ENCODE data around the gene ORM2. TPM values are rescaled to one million over a fixed set of nuclear protein-coding genes. Genes with fewer than 3 reads are reported as not detected.

Gene ORM2
- polyA plus RNA-seq, 3 donors from 2014 or later, result not detected

DNA sequence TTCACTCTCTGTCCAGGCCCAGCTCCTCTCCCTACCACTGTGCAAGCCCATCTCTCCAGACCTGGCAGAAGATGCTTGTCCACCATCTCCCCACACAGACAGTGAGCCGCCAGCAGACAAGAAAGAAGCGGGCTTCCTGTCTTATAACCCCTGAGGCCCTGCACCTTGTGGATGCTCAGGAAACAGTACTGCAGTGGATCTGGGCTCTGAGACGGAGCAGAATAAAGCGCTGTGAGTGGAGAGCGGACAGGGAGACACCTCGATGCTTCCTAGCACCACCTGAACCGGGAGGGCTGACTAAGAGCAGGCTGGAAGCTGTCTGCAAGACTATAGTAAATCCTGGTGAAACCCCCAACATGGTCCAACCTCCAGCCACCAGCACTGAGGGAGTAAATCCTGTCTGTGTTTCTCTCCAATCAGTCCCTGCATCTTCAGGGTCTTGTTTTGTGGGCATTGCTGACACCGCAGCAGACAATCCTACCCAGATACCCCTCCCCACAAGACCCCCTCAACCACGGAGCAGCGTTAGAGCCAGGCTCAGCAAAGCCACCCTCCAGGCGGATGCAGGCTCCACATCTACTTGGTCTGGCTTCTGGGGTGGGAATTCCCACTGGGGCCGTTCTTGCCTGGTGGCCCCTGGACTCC is 18.7 kb downstream of the ORM2 start:
- no peak for DNase-seq
- peaks cover 42 to 51% of the 10 kb centered on the region in 2 donors for H3K4me1 Mint-ChIP-seq
- H3K4me3 Mint-ChIP-seq, result no peak overlapping the region
- peaks cover 10 to 20% (median 11%) of the 10 kb centered on the region in 3 donors for H3K27me3 Mint-ChIP-seq (ENCODE audit: low read depth in 3 of 3)
- peak overlapping the region; percentile 85 to 95 (median 92) for H3K27ac Mint-ChIP-seq
- H3K9me3 Mint-ChIP-seq, result no peaks in the 10 kb centered on the region
- H3K36me3 Mint-ChIP-seq, result peaks cover 44 to 71% (median 52%) of the 10 kb centered on the region in 3 donors

DNA sequence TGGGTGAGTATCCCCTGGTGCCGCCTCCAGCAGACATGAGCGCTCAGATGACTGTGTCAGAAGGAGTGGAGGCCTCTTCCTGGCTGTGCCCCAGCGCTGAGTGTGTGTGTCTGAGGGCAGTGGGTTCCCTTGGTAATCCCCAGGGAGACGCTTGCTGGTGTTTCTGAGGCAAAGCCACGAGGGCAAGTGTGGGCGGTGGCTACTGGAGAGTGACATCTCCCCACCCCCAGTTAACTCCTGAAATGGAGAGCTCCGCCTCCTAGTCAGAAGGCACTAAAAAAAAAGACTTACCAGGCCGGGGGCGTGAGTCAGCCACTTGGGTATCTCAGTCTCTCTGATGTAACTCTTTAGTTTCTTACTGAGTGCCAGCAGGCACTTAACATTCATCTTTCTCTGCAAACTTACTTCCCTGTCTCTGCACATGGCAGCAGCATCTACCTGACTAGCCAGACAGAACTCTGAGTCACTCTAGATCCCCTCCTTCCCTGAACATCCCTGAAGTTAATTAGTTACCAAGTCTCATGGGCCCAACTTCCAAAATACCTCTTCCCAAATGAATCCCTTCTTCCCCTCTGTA is 19.3 kb downstream of the ORM2 start:
- DNase-seq, result peak; percentile 37 to 58 (median 49)
- H3K4me1 Mint-ChIP-seq, result peaks cover 38 to 46% of the 10 kb centered on the region in 2 donors
- H3K27ac Mint-ChIP-seq, result peak overlapping the region; percentile 85 to 95 (median 92)
- peaks cover 10 to 20% (median 11%) of the 10 kb centered on the region in 3 donors for H3K27me3 Mint-ChIP-seq (ENCODE audit: low read depth in 3 of 3)
- H3K4me3 Mint-ChIP-seq, result peak overlapping the region in 1 of 5 donors; percentile 35
- peaks cover 41 to 65% (median 49%) of the 10 kb centered on the region in 3 donors for H3K36me3 Mint-ChIP-seq
- H3K9me3 Mint-ChIP-seq, result no peaks in the 10 kb centered on the region

DNA sequence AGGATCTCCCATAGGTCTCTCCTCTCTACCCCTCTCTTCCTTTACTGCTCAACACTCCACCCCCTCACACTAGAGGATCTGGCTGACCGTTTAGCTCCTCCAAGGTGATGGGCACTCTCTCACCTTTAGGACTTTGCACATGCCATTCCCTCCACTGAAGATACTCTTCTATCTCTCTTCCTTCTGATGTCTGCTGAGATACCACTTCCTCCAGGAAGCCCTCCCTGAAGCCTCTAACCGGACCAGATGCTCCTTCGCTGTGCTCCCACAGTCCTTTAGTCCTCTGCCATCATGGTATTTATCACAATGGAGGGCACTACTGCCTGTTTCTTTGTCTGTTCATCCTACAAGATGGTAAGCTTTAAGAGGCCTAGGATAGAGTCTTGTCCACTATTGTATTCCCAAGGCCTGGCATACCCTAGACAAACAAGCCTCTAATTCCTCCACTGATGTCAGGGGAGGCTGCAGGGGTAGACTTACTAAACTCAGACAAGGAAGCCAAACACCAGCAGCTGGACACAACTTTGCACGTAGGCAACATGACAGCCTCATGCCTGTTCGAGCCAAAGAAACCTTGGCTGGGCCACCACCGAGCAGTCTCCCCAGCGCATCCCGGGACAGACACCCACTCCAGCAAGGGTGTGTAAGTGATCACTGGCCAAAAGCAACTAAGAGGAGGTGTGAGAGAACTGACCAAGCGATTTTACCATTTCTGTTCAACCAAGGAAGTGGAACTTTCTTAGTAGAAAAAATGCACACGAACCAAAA is 20.2 kb downstream of the ORM2 start:
- H3K27me3 Mint-ChIP-seq (ENCODE audit: low read depth in 3 of 3), result peaks cover 9 to 16% (median 10%) of the 10 kb centered on the region in 3 donors
- DNase-seq, result no peak
- H3K9me3 Mint-ChIP-seq, result no peaks in the 10 kb centered on the region
- H3K27ac Mint-ChIP-seq, result peak overlapping the region; percentile 85 to 95 (median 92)
- H3K4me1 Mint-ChIP-seq, result peaks cover 37 to 38% of the 10 kb centered on the region in 2 donors
- H3K4me3 Mint-ChIP-seq, result peak overlapping the region in 1 of 5 donors; percentile 35
- H3K36me3 Mint-ChIP-seq, result peaks cover 33 to 56% (median 41%) of the 10 kb centered on the region in 3 donors

DNA sequence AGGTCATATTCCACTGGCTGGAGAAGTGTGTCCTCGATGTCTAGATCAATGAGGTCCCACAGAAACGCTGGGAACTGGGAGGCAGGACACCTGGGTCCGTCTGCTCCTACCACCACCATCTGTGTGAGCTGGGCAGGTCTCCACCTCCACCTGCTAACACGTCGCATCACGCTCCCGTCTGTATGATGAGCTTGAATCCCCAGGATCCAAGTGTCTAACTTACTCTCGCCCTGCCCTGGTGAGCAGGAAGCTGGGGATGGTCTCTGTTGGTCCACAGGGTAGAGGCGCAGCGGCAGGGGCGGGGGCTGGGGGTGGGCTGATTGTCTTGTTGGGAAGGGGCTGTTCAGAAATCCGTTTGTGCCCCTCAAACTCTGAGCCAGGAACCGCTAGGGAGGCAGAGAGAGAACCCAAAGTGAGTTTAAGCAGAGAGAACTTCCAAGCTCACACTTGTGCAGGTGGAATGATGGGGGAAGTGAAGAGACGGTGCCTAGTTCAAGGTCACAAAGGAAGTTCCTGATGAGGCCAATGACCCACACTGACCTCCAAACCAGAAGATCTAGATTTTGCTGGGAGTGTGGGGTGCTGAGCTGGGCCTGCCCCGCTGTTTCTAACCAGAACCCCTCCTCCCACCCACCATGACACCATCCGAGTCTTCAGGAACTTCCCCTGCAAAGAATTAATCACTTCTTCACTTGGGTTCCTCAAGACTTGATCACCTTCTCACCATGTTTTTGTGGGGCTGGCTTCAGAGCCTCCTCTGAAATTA is 21.1 kb downstream of the ORM2 start:
- Mint-ChIP-seq H3K27me3 (ENCODE audit: low read depth in 3 of 3) (peaks cover 7 to 16% (median 10%) of the 10 kb centered on the region in 3 donors), H3K27ac (peak overlapping the region; percentile 85 to 95 (median 92)), H3K9me3 (no peaks in the 10 kb centered on the region), H3K36me3 (peaks cover 28 to 51% (median 41%) of the 10 kb centered on the region in 3 donors), H3K4me3 (peak overlapping the region in 1 of 5 donors; percentile 39), H3K4me1 (peaks cover 37 to 38% of the 10 kb centered on the region in 2 donors)
- DNase-seq, result no peak

DNA sequence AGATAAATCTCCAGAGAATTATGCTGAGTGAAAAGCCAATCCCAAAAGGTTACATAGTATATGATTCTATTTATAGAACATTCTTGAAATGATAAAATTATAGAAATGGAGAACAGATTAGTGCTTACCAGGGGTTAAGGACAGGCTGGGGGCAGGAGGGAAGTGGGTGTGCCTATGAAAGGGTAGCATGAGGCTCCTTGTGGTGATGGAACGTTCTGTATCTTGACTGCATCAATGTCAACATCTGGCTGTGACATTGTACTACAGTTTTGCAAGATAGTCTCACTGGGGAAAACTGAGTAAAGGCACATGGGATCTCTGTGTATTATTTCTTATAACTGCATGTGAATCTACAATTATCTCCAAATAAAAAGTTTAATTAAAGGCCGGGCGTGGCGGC is 22.3 kb downstream of the ORM2 start:
- peaks cover 24 to 49% (median 44%) of the 10 kb centered on the region in 3 donors for H3K36me3 Mint-ChIP-seq
- no peaks in the 10 kb centered on the region for H3K9me3 Mint-ChIP-seq
- H3K27me3 Mint-ChIP-seq (ENCODE audit: low read depth in 3 of 3), result peaks cover 7 to 16% (median 12%) of the 10 kb centered on the region in 3 donors
- no peak for DNase-seq
- peak overlapping the region; percentile 72 to 84 (median 75) for H3K27ac Mint-ChIP-seq
- peaks cover 38 to 44% of the 10 kb centered on the region in 2 donors for H3K4me1 Mint-ChIP-seq
- H3K4me3 Mint-ChIP-seq, result no peak overlapping the region

DNA sequence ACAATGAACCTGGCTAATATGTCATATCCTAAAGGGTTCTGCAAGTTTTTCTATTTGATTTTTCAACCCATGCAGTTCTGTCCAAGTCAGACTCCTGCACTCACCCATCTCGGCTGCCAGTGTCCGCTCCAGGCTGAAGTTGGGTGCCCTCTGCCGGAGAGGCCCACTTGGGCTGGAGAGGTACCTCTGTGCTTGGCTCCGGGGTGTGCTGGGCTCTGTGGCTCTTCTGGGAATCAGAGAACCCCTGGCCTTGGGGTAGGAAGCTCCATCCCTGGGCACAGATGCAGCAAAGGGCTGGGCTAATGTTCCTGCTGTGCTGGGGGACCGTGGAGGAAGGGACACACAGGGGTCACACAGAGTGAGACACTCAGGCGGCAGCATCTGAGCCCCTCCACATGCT is 26.2 kb downstream of the ORM2 start:
- H3K27me3 Mint-ChIP-seq (ENCODE audit: low read depth in 3 of 3), result peaks cover 0 to 5% (median 4%) of the 10 kb centered on the region in 3 donors
- peaks cover 36 to 42% of the 10 kb centered on the region in 2 donors for H3K4me1 Mint-ChIP-seq
- no peak overlapping the region for H3K4me3 Mint-ChIP-seq
- peak overlapping the region in 5 of 6 donors; percentile 84 to 98 (median 91) for H3K27ac Mint-ChIP-seq
- DNase-seq, result no peak
- H3K9me3 Mint-ChIP-seq, result no peaks in the 10 kb centered on the region
- peaks cover 26 to 50% (median 43%) of the 10 kb centered on the region in 3 donors for H3K36me3 Mint-ChIP-seq

DNA sequence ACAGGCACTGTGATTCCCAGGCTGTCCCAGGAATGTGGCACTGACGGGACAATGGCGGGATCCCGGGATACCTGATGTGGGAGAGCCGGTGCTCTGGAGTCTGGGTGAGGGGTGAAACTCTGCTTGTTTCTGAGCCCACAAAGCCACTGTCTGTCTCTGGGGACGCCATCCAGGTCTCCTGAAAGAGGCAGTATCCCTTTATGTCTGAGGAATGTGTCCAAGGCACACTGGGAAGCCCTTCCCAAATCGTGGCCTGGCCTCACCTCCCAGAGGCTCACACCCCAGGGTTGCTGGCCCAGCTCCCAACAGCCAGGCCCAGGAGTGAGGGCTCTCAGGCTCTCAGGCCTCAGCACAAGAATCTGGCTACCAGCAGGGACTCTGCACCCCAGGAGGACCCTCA is 27.1 kb downstream of the ORM2 start:
- Mint-ChIP-seq H3K27ac (peak overlapping the region; percentile 90 to 98 (median 93)), H3K4me1 (peaks cover 43 to 47% of the 10 kb centered on the region in 2 donors), H3K4me3 (no peak overlapping the region), H3K36me3 (peaks cover 31 to 59% (median 49%) of the 10 kb centered on the region in 3 donors), H3K27me3 (ENCODE audit: low read depth in 3 of 3) (peaks cover 3 to 7% (median 5%) of the 10 kb centered on the region in 3 donors), H3K9me3 (no peaks in the 10 kb centered on the region)
- no peak for DNase-seq

DNA sequence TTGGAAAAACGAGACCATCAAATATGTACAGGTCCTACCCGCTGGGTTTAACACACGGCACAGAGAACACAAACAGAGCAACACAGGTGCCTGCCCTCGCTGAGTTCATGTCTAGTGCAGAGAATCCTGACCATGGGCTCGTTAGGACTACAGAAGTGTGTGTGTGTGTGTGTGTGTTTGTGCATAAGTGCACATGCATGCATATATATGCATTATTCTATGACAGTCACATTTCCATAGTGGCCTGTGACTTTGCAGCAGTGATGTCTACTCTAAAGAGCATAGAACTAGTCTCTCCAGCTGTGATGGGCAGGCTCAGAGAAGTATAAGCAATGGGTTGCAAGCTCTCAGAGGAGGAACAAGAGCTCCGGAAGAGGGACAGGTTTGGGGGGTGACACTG is 27.7 kb downstream of the ORM2 start:
- peaks cover 27 to 56% (median 46%) of the 10 kb centered on the region in 3 donors for H3K36me3 Mint-ChIP-seq
- no peak for DNase-seq
- peaks cover 3 to 6% (median 5%) of the 10 kb centered on the region in 3 donors for H3K27me3 Mint-ChIP-seq (ENCODE audit: low read depth in 3 of 3)
- H3K4me1 Mint-ChIP-seq, result peaks cover 42 to 45% of the 10 kb centered on the region in 2 donors
- no peak overlapping the region for H3K4me3 Mint-ChIP-seq
- no peaks in the 10 kb centered on the region for H3K9me3 Mint-ChIP-seq
- peak overlapping the region; percentile 84 to 98 (median 92) for H3K27ac Mint-ChIP-seq

DNA sequence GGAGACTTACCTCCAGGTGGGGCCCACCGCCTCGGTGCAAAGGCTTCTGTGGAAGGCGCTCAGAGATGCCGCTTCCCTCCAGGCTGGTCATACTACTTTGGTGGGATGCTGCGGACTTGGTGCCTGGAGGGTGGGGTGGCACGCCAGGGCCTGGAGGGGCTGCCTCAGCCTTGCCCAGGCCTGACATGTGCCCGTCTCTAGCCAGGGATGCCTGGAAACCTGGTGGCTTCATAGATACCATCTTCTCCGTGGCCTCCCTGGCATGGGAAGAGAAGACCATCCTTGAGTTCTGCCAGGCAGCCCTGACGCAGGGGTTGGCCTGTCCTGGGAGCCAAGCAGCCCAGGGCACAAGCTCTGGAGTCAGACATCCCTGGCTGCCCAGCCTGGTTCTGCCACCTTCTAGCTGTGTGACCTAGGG is 28.3 kb downstream of the ORM2 start:
- Mint-ChIP-seq H3K36me3 (peaks cover 29 to 55% (median 46%) of the 10 kb centered on the region in 3 donors), H3K4me3 (no peak overlapping the region), H3K4me1 (peaks cover 47 to 49% of the 10 kb centered on the region in 2 donors), H3K27me3 (ENCODE audit: low read depth in 3 of 3) (peaks cover 3 to 6% (median 4%) of the 10 kb centered on the region in 3 donors), H3K27ac (peak overlapping the region; percentile 90 to 98 (median 94)), H3K9me3 (no peaks in the 10 kb centered on the region)
- no peak for DNase-seq

DNA sequence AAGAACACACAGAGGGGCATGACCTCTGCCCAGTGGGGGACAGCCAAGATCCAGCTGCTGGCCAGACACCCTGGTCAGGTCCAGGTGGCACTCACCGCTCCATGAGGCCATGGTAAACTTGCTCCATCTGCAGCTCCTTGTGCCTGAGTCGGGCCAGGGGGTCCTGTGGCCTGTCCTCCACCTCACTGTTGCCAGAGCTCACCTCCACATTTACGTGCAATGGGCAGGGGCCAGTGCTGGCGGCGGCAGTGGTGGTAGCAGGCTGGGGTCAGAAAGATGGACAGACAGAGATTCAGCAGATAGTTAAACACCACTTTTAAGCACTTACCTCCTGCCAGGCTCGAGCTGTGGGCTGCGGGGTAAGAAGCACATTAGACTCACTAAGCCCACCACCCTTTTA is 30.1 kb downstream of the ORM2 start:
- Mint-ChIP-seq H3K27ac (peak overlapping the region; percentile 90 to 99 (median 96)), H3K27me3 (ENCODE audit: low read depth in 3 of 3) (peaks cover 12 to 20% (median 18%) of the 10 kb centered on the region in 3 donors), H3K36me3 (peaks cover 48 to 73% (median 60%) of the 10 kb centered on the region in 3 donors), H3K4me1 (peaks cover 66 to 68% of the 10 kb centered on the region in 2 donors), H3K4me3 (no peak overlapping the region), H3K9me3 (no peaks in the 10 kb centered on the region)
- DNase-seq, result no peak

DNA sequence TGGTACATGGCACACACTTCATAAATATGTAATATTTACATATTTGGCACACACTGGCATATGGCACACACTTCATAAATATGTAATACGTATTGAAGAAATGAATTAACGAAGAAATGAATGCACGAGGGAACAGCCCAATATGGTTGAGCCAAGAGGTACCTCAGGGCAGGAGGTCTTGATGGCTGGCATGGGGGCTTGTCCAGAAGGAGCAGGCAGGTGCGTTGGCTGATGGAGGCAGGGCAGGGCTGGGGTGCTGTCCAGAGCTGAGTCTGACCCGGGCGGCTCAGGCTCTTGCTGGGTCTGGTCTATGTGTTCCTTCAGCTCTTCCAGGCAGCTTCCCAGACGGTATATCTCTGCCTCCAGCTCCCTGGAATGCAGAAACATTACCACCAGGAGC is 31.9 kb downstream of the ORM2 start:
- Mint-ChIP-seq H3K36me3 (peaks cover 49 to 72% (median 61%) of the 10 kb centered on the region in 3 donors), H3K9me3 (no peaks in the 10 kb centered on the region), H3K4me1 (peaks cover 81% of the 10 kb centered on the region in 2 donors), H3K27me3 (ENCODE audit: low read depth in 3 of 3) (peaks cover 19 to 30% (median 20%) of the 10 kb centered on the region in 3 donors), H3K4me3 (peak overlapping the region in 2 of 5 donors; percentile 6 to 53), H3K27ac (peak overlapping the region; percentile 90 to 99 (median 96))
- DNase-seq, result no peak

DNA sequence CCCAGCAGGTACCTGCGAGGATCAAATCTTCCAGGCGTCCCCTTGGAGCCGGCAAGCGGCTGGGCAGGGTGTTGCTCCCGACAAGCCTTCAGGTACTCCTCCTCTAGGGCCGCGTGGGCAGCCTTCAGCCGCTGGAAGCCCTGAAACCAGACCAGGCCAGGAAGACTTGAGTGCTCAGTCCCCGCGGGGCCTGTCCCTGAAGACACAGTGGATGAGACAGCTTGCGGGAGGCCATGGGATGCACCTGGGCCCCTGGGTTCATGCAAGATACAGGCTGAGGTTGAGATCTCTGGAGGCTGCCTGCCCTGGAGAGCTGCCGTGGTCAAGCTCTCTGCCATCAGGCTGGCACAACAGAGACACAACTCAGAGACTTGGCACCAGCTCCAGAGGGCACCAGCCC is 32.7 kb downstream of the ORM2 start:
- H3K36me3 Mint-ChIP-seq, result peaks cover 52 to 72% (median 61%) of the 10 kb centered on the region in 3 donors
- DNase-seq, result no peak
- no peak overlapping the region for H3K4me3 Mint-ChIP-seq
- H3K27me3 Mint-ChIP-seq (ENCODE audit: low read depth in 3 of 3), result peaks cover 24 to 39% (median 25%) of the 10 kb centered on the region in 3 donors
- H3K4me1 Mint-ChIP-seq, result peaks cover 83 to 85% of the 10 kb centered on the region in 2 donors
- H3K27ac Mint-ChIP-seq, result peak overlapping the region; percentile 90 to 99 (median 98)
- no peaks in the 10 kb centered on the region for H3K9me3 Mint-ChIP-seq

DNA sequence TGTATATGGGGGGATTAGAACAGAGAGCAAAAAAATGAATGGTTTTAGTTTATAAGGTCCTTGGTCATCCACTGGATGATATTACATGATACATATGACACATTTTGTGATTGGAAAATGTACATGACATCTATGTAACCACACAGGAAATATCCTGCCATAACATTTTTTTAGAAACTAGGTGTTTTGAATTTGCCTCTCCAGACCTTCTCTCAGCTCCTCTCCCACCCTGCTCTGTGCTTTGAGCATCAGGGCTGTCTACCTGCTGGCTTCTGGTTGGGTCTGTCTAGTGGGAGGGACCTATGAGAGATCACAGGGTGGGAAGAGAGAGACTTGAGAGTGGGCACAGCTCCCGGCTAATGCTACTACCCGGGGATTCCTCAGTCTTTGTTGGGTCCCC is 33.8 kb downstream of the ORM2 start:
- H3K27ac Mint-ChIP-seq, result peak overlapping the region; percentile 90 to 99 (median 98)
- H3K4me1 Mint-ChIP-seq, result peaks cover 85 to 90% of the 10 kb centered on the region in 2 donors
- H3K9me3 Mint-ChIP-seq, result no peaks in the 10 kb centered on the region
- H3K36me3 Mint-ChIP-seq, result peaks cover 46 to 72% (median 60%) of the 10 kb centered on the region in 3 donors
- peak; percentile 53 to 69 (median 64) for DNase-seq
- peak overlapping the region; percentile 57 to 75 (median 74) for H3K4me3 Mint-ChIP-seq
- peaks cover 34 to 49% (median 36%) of the 10 kb centered on the region in 3 donors for H3K27me3 Mint-ChIP-seq (ENCODE audit: low read depth in 3 of 3)

All from immature natural killer cell (primary cell).